Measurements from ENCODE around the gene MYB.

Gene MYB

DNA sequence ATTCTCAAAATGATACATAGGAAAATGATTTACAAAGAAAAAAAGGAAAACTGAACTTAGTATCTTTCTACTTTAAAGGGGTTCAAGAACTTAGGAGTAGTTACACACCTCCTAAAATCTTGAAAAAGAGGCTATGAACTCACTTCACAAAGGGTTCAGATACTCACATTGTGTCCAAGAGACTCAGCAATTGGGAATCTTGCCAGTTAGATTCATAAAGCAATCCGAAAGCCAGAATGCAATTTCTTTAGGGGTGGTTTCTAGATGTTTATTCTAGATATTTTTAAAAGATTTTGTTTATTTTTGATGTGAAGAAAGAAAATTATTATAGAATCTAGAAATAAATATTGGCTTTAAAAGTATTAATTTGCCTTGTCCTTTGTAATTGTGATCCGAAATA lies 1.7 kb upstream of the MYB start:
- CTCF ChIA-PET: interaction anchor here (0.7 to 1.4 kb wide), 4 partner anchors 10 to 1279 kb away, joined by 3 read pairs; no protein-coding TSS in a partner anchor
- Histone ChIP-seq H3K36me3 (ENCODE audit: control insufficient read depth in 2 of 2, insufficient read depth in 1 of 2, low read length in 2 of 2) (no peaks in the 10 kb centered on the region), H3K9me3 (ENCODE audit: control insufficient read depth, insufficient read depth, low read depth, low read length) (no peaks in the 10 kb centered on the region), H3K27ac (ENCODE audit: extremely low read depth, low read depth, low read length) (no peak overlapping the region), H3K4me3 (ENCODE audit: low read depth, low read length) (no peak overlapping the region), H3K4me1 (ENCODE audit: control insufficient read depth, insufficient read depth, low read length) (no peaks in the 10 kb centered on the region)
- POLR2A ChIA-PET: no interaction called here
- TF ChIP-seq FEZF1 (tag by site-specific recombination; IDR thresholded peaks at IDR 0.05) (no peak), ZNF121 (tag by site-specific recombination; IDR thresholded peaks at IDR 0.05) (no peak), ZNF362 (tag by site-specific recombination; IDR thresholded peaks at IDR 0.05) (no peak), ZNF26 (tag by site-specific recombination; IDR thresholded peaks at IDR 0.05) (no peak), ZBTB8A (tag by site-specific recombination; IDR thresholded peaks at IDR 0.05) (no peak), ZNF701 (tag by site-specific recombination; IDR thresholded peaks at IDR 0.05) (no peak), ZIC2 (tag by site-specific recombination; IDR thresholded peaks at IDR 0.05) (no peak), HIC1 (tag by site-specific recombination; IDR thresholded peaks at IDR 0.05) (no peak), ZNF211 (tag by site-specific recombination; IDR thresholded peaks at IDR 0.05; ENCODE audit: low read depth) (no peak), ZFP37 (tag by site-specific recombination; IDR thresholded peaks at IDR 0.05) (no peak), ZNF621 (tag by site-specific recombination; IDR thresholded peaks at IDR 0.05) (no peak), KLF1 (tag by site-specific recombination; IDR thresholded peaks at IDR 0.05) (no peak), SALL2 (tag by site-specific recombination; IDR thresholded peaks at IDR 0.05; ENCODE audit: borderline replicate concordance) (no peak), RBAK (tag by site-specific recombination; IDR thresholded peaks at IDR 0.05) (no peak), GFI1B (tag by site-specific recombination; IDR thresholded peaks at IDR 0.05) (no peak)
- TF ChIP-seq, protein P1, sequence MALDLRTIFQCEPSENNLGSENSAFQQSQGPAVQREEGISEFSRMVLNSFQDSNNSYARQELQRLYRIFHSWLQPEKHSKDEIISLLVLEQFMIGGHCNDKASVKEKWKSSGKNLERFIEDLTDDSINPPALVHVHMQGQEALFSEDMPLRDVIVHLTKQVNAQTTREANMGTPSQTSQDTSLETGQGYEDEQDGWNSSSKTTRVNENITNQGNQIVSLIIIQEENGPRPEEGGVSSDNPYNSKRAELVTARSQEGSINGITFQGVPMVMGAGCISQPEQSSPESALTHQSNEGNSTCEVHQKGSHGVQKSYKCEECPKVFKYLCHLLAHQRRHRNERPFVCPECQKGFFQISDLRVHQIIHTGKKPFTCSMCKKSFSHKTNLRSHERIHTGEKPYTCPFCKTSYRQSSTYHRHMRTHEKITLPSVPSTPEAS (tag by site-specific recombination; IDR thresholded peaks at IDR 0.05): no peak
- TF ChIP-seq, protein P2, sequence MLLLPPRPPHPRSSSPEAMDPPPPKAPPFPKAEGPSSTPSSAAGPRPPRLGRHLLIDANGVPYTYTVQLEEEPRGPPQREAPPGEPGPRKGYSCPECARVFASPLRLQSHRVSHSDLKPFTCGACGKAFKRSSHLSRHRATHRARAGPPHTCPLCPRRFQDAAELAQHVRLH (tag by site-specific recombination; IDR thresholded peaks at IDR 0.05): no peak

- ChIA-PET CTCF (interaction anchor here (0.7 to 0.9 kb wide), 2 partner anchors 243 to 1280 kb away, joined by 3 read pairs; no protein-coding TSS in a partner anchor), POLR2A (interaction anchor here (1.5 to 1.7 kb wide), 2 partner anchors 24 to 125 kb away, joined by 6 to 13 read pairs; partner anchors contain the start of gene HBS1L)
- Histone ChIP-seq H3K36me3 (ENCODE audit: control insufficient read depth in 2 of 2, insufficient read depth in 1 of 2, low read length in 2 of 2) (no peaks in the 10 kb centered on the region), H3K4me1 (ENCODE audit: control insufficient read depth, insufficient read depth, low read length) (peaks cover 3% of the 10 kb centered on the region; the same call in 1 of the 2 replicates), H3K27ac (ENCODE audit: extremely low read depth, low read depth, low read length) (no peak overlapping the region), H3K4me3 (ENCODE audit: low read depth, low read length) (peak overlapping the region; percentile 61), H3K9me3 (ENCODE audit: control insufficient read depth, insufficient read depth, low read depth, low read length) (no peaks in the 10 kb centered on the region)
- TF ChIP-seq ZNF335 (tag by site-specific recombination; conservative IDR thresholded peaks at IDR 0.05) (peak; percentile 44; the same call in 1 of the 2 replicates), ZNF184 (tag by site-specific recombination; IDR thresholded peaks at IDR 0.05) (no peak), KLF7 (tag by site-specific recombination; IDR thresholded peaks at IDR 0.05; ENCODE audit: borderline replicate concordance) (no peak), ZBTB48 (tag by site-specific recombination; IDR thresholded peaks at IDR 0.05) (no peak), ZNF366 (tag by site-specific recombination; conservative IDR thresholded peaks at IDR 0.05) (no peak), ZNF837 (tag by site-specific recombination; IDR thresholded peaks at IDR 0.05) (no peak), ZNF354C (tag by site-specific recombination; IDR thresholded peaks at IDR 0.05; ENCODE audit: borderline replicate concordance, low read depth) (no peak), ZNF555 (tag by site-specific recombination; conservative IDR thresholded peaks at IDR 0.05) (no peak), ZNF362 (tag by site-specific recombination; IDR thresholded peaks at IDR 0.05) (peak; percentile 84; the same call in 1 of the 2 replicates)
Measured at GRCh38 chr6:135179920-135180541, 1.1 kb upstream of the MYB start.

Measured in HEK293 (cell line).